ACC112 (cell line): ENCODE data around the gene PXDC1.
A peak's percentile ranks its signal among the peaks of the same experiment; 100 is the strongest.

Experiments used
- H2AFZ ChIP-seq: fragments of 200-600 bp; sonication (generic); one replicate; pipeline ENCODE4 v1.6.0; 2017; ENCODE audit warnings: antibody characterized with exemption, low read length; ENCODE audit not compliant: unreplicated experiment
- H3K27ac ChIP-seq: fragments of 200-600 bp; sonication (generic); 2 replicates; pipeline ENCODE4 v1.5.1; 2014; ENCODE audit warnings: low read depth, mild to moderate bottlenecking, antibody characterized with exemption, low read length, moderate library complexity
- H3K27me3 ChIP-seq: fragments of 200-600 bp; sonication (generic); 2 replicates; pipeline ENCODE4 v1.6.1; 2014; ENCODE audit warnings: mild to moderate bottlenecking, antibody characterized with exemption, low read length, moderate library complexity, mixed read lengths; ENCODE audit not compliant: insufficient read depth
- H3K36me3 ChIP-seq: fragments of 200-600 bp; sonication (generic); 2 replicates; pipeline ENCODE4 v1.6.1; 2016; ENCODE audit warnings: mild to moderate bottlenecking, antibody characterized with exemption, low read length, moderate library complexity, mixed read lengths; ENCODE audit not compliant: insufficient read depth
- H3K4me1 ChIP-seq: fragments of 200-600 bp; sonication (generic); one replicate; pipeline ENCODE4 v1.6.1; 2016; ENCODE audit warnings: low read length, mixed read lengths; ENCODE audit not compliant: insufficient read depth, unreplicated experiment, control insufficient read depth
- H3K4me3 ChIP-seq: fragments of 200-600 bp; sonication (generic); 2 replicates; pipeline ENCODE4 v1.5.1; 2014; ENCODE audit warnings: mild to moderate bottlenecking, low read depth, low read length
- H3K79me2 ChIP-seq: fragments of 200-600 bp; sonication (generic); one replicate; pipeline ENCODE4 v1.6.0; 2016; ENCODE audit warnings: low read length; ENCODE audit not compliant: control insufficient read depth, unreplicated experiment, insufficient read depth

Gene PXDC1

DNA sequence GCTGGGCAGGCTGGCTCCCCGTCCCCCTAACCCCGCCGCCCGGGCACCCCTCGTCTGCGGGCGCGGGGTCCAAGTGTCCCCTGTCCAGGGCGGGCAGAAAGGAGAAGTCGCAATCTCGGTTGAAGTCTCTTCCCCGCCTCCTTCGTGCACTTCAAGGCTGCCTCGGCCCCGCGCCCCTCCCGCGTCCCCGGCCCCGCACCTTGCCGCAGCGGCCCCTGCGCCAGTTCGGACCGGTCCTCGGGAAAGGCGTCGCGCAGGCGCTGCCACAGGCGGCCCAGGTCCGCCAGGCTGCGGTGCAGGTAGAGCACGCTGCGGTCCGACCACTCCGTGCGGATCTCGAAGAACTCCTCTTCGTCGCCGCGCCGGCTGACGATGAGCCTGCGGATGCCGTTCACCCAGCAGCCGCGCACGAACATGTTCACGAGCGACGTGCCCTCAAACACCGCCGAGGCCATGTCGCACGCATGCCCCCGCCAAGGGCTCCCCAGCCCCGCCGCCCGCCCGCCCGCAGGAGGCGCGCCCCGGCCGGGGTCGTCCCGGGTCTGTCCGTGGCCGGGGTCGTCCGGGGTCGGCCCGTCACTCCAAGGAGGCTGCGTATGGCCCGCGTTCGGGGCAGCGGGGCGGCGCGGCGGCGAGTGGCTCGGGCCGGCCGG lies at the start of gene PXDC1:
PXDC1 (minus strand) TSS at position 637 of the 653 bp plus-strand sequence; CDS start at position 455, 182 bp downstream.
- Histone ChIP-seq H3K27me3 (no peaks in the 10 kb centered on the region), H3K36me3 (no peaks in the 10 kb centered on the region), H3K4me3 (peak within 1 kb of the TSS; percentile 98), H3K79me2 (peaks cover 57% of the 10 kb centered on the region), H3K27ac (peak within 1 kb of the TSS; percentile 89), H3K4me1 (peaks cover 32% of the 10 kb centered on the region), H2AFZ (peak within 1 kb of the TSS; percentile 40)

DNA sequence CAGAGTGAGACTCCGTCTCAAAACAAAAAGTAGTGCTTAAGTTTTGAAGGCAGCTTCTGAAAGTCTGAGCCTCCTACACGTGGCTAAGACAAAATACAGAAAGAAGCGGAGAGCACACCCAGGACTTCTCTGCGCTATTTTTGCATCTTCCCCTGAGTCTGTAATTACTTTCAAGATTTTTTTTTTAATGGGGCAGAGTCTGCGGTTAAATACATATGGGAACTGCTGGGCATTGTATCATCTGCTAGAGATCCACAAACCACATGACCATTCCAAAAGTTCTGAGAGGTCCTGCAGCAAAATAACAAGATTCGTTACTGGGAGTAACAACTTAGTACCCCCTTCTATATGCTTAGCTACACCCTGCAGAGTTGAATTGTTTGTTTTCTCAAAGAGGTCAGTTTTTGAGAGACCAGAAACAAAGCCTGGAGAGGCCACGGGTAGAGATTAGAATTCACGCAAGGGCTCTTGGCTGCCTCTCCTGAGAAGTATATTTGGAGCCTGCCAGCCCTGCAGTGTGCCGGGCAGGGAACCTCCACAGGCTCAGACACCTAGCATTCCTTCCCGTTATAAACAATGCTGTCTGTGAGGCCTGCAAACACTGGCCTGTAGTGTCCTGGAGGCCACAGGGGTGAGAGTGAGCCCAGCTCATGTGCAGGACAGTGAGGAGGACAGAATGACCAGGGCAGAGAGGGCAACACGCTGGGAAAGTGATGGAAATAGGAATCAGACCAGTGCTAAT lies 49.5 kb upstream of the PXDC1 start:
- no peak overlapping the region for H2AFZ ChIP-seq
- no peaks in the 10 kb centered on the region for H3K36me3 ChIP-seq
- H3K27ac ChIP-seq = no peak overlapping the region
- H3K4me3 ChIP-seq = no peak overlapping the region
- no peaks in the 10 kb centered on the region for H3K79me2 ChIP-seq
- no peaks in the 10 kb centered on the region for H3K27me3 ChIP-seq
- peaks cover 43% of the 10 kb centered on the region for H3K4me1 ChIP-seq

- no peaks in the 10 kb centered on the region for H3K27me3 ChIP-seq
Observed at GRCh38 chr6:3799719-3800118, 48.2 kb upstream of the PXDC1 start.

GRCh38 chr6:3798055-3798919 lies 46.8 kb upstream of the PXDC1 start:
- Histone ChIP-seq H3K79me2 (no peaks in the 10 kb centered on the region), H3K4me3 (peak overlapping the region; percentile 46; the same call in 1 of the 2 replicates), H3K27me3 (no peaks in the 10 kb centered on the region), H3K27ac (peak overlapping the region; percentile 80), H3K4me1 (peaks cover 25% of the 10 kb centered on the region), H3K36me3 (no peaks in the 10 kb centered on the region), H2AFZ (no peak overlapping the region)

More at GRCh38 chr6:3799719-3800118, 48.2 kb upstream of the PXDC1 start:
- Histone ChIP-seq H3K27ac (no peak overlapping the region), H3K36me3 (no peaks in the 10 kb centered on the region), H2AFZ (no peak overlapping the region), H3K79me2 (no peaks in the 10 kb centered on the region), H3K4me1 (peaks cover 38% of the 10 kb centered on the region), H3K4me3 (no peak overlapping the region)

GRCh38 chr6:3797231-3798054 lies 45.9 kb upstream of the PXDC1 start:
- H3K27me3 ChIP-seq = no peaks in the 10 kb centered on the region
- peak overlapping the region; percentile 52 for H2AFZ ChIP-seq
- H3K4me3 ChIP-seq = peak overlapping the region; percentile 46
- no peaks in the 10 kb centered on the region for H3K79me2 ChIP-seq
- no peaks in the 10 kb centered on the region for H3K36me3 ChIP-seq
- peak overlapping the region; percentile 80 for H3K27ac ChIP-seq
- peaks cover 22% of the 10 kb centered on the region for H3K4me1 ChIP-seq

- H3K79me2 ChIP-seq = no peaks in the 10 kb centered on the region
- H3K27ac ChIP-seq = peak overlapping the region; percentile 80
- H3K4me3 ChIP-seq = no peak overlapping the region
- H3K4me1 ChIP-seq = peaks cover 22% of the 10 kb centered on the region
- H3K27me3 ChIP-seq = no peaks in the 10 kb centered on the region
- no peak overlapping the region for H2AFZ ChIP-seq
- H3K36me3 ChIP-seq = no peaks in the 10 kb centered on the region
Observed at GRCh38 chr6:3796719-3797041, 45.2 kb upstream of the PXDC1 start.

DNA sequence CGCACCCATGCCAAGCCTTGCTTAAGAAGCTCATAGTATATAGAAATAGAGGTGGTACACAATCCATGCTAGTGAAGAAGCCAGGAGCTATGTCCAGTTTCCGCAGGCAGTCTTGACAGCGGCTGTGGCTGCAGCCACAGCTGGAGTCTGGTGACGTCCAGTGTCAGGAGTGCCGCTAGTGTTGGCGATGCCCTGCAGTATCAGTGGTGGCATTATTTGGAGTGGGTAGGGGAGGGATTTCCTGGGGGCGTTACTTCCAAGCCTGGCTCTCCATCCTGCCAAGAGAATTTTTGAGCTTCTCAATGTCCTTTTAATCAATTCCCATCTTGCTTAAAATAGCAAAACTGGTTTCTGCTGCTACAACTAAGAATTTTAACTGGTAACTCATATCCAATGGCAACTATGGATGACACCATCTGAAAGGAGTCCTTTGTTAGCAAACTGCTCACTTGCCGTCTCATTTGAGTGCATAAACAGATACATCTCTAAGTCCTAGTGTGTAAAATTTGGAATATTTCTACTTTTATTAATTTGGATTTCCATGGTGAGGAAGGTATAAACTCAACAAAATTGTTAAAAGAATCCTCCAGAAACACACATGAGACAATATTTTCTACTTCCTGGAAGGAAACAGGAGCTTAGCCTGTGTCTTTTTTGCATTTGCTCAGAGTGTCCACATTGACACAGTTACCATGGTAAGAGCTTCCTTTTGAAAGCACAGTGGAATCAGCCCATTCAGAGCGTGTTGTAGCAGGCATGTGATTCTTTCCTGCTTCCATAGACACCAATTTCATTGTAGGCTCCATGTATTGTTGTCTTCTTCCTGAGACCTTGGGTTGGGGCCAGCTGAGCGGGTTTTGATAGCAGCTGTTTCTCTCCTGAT lies 44.6 kb upstream of the PXDC1 start:
- H3K27ac ChIP-seq = no peak overlapping the region
- H3K4me3 ChIP-seq = no peak overlapping the region
- H3K36me3 ChIP-seq = no peaks in the 10 kb centered on the region
- H3K4me1 ChIP-seq = peaks cover 22% of the 10 kb centered on the region
- no peaks in the 10 kb centered on the region for H3K27me3 ChIP-seq
- H2AFZ ChIP-seq = no peak overlapping the region
- H3K79me2 ChIP-seq = no peaks in the 10 kb centered on the region

DNA sequence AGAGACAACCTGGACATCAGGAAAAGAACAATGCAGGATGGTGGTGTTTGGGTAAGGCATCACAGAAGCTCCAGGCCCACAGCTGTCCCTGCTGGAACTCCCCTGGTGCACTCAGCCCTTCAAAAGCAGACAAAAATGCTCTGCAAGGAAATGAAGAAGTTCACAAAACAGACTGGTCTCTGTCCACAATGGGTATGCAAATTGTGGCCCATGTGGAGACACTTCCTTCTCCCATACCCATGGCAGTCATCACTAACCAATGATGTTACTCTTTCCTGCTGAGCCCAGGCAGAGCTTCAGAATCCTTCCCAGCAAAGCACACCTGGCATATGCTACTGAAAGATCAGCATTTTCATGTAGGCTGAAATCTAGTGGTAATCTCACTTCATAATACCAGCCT lies 42.6 kb upstream of the PXDC1 start:
- Histone ChIP-seq H3K4me1 (peaks cover 23% of the 10 kb centered on the region), H3K4me3 (no peak overlapping the region), H3K36me3 (no peaks in the 10 kb centered on the region), H3K79me2 (no peaks in the 10 kb centered on the region), H3K27ac (no peak overlapping the region), H3K27me3 (no peaks in the 10 kb centered on the region), H2AFZ (no peak overlapping the region)

- H3K79me2 ChIP-seq = no peaks in the 10 kb centered on the region
- H2AFZ ChIP-seq = no peak overlapping the region
- no peaks in the 10 kb centered on the region for H3K27me3 ChIP-seq
- H3K36me3 ChIP-seq = no peaks in the 10 kb centered on the region
- H3K4me1 ChIP-seq = peaks cover 24% of the 10 kb centered on the region
- H3K4me3 ChIP-seq = no peak overlapping the region
- H3K27ac ChIP-seq = no peak overlapping the region
Observed at GRCh38 chr6:3793545-3793944, 42.0 kb upstream of the PXDC1 start.
